Erythroblast (primary cell): ENCODE measurements around the gene CACNA1I.

ENCODE experiments used
- DNase-seq, 2 experiments: peaks; one replicate each; lab custom pipeline; 2025; lab: John Stamatoyannopoulos, UW
- GATA1 ChIP-seq: IDR thresholded peaks from 2 replicates; pipeline ENCODE4 v1.6.1; 2011; ENCODE audit warnings: low read depth, mild to moderate bottlenecking, control low read depth, low read length, moderate library complexity
- POLR2A ChIP-seq: IDR thresholded peaks from 2 replicates; pipeline ENCODE4 v1.6.1; 2011; ENCODE audit warnings: mild to moderate bottlenecking, low read length

The CACNA1I gene

GRCh38 chr22:39612811-39613548 lies 42.4 kb downstream of the CACNA1I start:
- no peak for DNase-seq
- TF ChIP-seq POLR2A (no peak), GATA1 (no peak)

GRCh38 chr22:39613549-39613921 lies 43.0 kb downstream of the CACNA1I start:
- TF ChIP-seq POLR2A = no peak
- no peak for DNase-seq

GRCh38 chr22:39614442-39614841 lies 43.9 kb downstream of the CACNA1I start:
- TF ChIP-seq GATA1 (no peak), POLR2A (no peak)

GRCh38 chr22:39616051-39616450 lies 45.5 kb downstream of the CACNA1I start:
- DNase-seq = no peak
- no peak for TF ChIP-seq POLR2A
- TF ChIP-seq GATA1 = no peak

More at GRCh38 chr22:39614442-39614841, 43.9 kb downstream of the CACNA1I start:
- DNase-seq = no peak

- no peak for DNase-seq
- TF ChIP-seq POLR2A = no peak
- TF ChIP-seq GATA1 = no peak
Measured at GRCh38 chr22:39616781-39617180, 46.2 kb downstream of the CACNA1I start.

GRCh38 chr22:39617342-39617741 lies 46.8 kb downstream of the CACNA1I start:
- TF ChIP-seq GATA1 (no peak), POLR2A (no peak)
- DNase-seq = no peak

GRCh38 chr22:39617970-39618757 lies 47.6 kb downstream of the CACNA1I start:
- TF ChIP-seq POLR2A = no peak
- TF ChIP-seq GATA1 = no peak
- DNase-seq = no peak

GRCh38 chr22:39618996-39619530 lies 48.5 kb downstream of the CACNA1I start:
- TF ChIP-seq POLR2A (no peak), GATA1 (no peak)
- no peak for DNase-seq

GRCh38 chr22:39620924-39621690 lies 50.6 kb downstream of the CACNA1I start:
- no peak for DNase-seq
- TF ChIP-seq POLR2A (no peak), GATA1 (no peak)

- no peak for DNase-seq
- TF ChIP-seq GATA1 (no peak), POLR2A (no peak)
Measured at GRCh38 chr22:39621826-39622225, 51.3 kb downstream of the CACNA1I start.

- TF ChIP-seq POLR2A = no peak
- TF ChIP-seq GATA1 = no peak
- peak; percentile 86 to 90 for DNase-seq
Measured at GRCh38 chr22:39622881-39623367, 52.4 kb downstream of the CACNA1I start.

- peak; percentile 46 to 52 for DNase-seq
- TF ChIP-seq POLR2A (no peak), GATA1 (no peak)
Measured at GRCh38 chr22:39623603-39624500, 53.3 kb downstream of the CACNA1I start.

- DNase-seq = peak; percentile 45 to 52
- no peak for TF ChIP-seq POLR2A
Measured at GRCh38 chr22:39624501-39624821, 53.9 kb downstream of the CACNA1I start.
